Fibroblast of villous mesenchyme (primary cell): ENCODE measurements around the gene TMEM14A. TPM values are rescaled to one million over a fixed set of nuclear protein-coding genes. Genes with fewer than 3 reads are reported as not detected.

Experiments
- DNase-seq: peaks from one replicate; pipeline ENCODE4 v3.0.0-alpha.2; 2010; ENCODE audit warnings: low read depth
- H3K4me3 ChIP-seq: 2 replicates; pipeline ENCODE4 v1.5.1; 2011; ENCODE audit warnings: low read depth, mild to moderate bottlenecking, low read length
- total RNA-seq: library from RNA; depleted of rRNA; stranded (reverse); fragments of >200 nt; gene quantifications from 2 replicates; pipeline ENCODE4 v1.2.3, GENCODE V29; 2012
- TF ChIP-seq, protein P1 (sequence below): IDR thresholded peaks from 2 replicates; pipeline ENCODE4 v1.5.1; 2012; ENCODE audit warnings: low read depth, mild to moderate bottlenecking, low read length; ENCODE audit not compliant: insufficient read depth

Gene TMEM14A, protein sequence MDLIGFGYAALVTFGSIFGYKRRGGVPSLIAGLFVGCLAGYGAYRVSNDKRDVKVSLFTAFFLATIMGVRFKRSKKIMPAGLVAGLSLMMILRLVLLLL
- 18.7 and 31.1 TPM in 2 replicates for total RNA-seq

DNA sequence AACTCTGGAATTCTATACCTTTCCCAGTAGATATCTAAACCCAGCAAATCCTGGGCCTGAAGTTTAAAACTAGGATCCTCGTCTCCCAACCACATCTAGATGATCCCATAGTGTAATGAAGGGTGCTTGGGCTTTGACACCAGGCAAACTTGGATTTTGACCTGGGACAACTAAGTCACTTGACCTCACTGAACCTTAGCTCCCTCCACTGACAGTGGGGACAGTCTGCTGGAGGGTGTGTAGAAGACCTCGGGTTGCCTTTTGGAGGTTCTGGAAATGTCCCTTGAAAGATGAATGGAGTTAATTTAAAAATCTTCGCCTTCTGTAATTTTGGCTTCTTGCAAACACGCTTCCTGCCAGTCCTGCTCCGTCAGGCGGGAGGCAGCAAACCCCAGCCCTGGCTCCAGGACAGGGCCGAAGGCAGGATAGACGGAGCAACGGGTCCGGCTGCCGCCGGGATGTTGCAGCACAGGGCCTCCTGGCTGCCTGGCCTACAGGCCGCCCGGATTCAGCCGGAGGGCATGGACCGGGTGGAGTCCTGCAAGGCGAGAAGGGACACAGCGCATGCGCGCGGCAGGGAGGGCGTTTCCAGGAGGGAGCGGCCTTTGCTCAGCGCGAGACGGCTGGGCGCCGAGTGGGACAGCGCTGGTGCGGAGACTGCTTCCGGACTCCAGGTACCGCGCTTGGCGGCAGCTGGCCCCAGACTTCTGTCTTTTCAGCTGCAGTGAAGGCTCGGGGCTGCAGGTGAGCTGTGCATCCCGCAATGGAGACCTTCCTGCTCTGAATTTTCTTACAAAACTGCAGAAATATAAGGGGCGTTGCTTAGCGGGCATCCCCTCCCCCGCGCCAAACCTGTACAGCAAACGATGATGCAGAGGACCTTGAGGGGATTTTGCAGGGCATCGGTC, at the start of gene TMEM14A:
TSS of gene TMEM14A (plus strand) at position 612 of the 908 bp plus-strand sequence. CDS start 5,990 bp downstream, outside the sequence.
- peak within 1 kb of the TSS; percentile 79 for H3K4me3 ChIP-seq
- peak; percentile 93 for DNase-seq
- TF ChIP-seq, protein P1, sequence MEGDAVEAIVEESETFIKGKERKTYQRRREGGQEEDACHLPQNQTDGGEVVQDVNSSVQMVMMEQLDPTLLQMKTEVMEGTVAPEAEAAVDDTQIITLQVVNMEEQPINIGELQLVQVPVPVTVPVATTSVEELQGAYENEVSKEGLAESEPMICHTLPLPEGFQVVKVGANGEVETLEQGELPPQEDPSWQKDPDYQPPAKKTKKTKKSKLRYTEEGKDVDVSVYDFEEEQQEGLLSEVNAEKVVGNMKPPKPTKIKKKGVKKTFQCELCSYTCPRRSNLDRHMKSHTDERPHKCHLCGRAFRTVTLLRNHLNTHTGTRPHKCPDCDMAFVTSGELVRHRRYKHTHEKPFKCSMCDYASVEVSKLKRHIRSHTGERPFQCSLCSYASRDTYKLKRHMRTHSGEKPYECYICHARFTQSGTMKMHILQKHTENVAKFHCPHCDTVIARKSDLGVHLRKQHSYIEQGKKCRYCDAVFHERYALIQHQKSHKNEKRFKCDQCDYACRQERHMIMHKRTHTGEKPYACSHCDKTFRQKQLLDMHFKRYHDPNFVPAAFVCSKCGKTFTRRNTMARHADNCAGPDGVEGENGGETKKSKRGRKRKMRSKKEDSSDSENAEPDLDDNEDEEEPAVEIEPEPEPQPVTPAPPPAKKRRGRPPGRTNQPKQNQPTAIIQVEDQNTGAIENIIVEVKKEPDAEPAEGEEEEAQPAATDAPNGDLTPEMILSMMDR = peak; percentile 14

DNA sequence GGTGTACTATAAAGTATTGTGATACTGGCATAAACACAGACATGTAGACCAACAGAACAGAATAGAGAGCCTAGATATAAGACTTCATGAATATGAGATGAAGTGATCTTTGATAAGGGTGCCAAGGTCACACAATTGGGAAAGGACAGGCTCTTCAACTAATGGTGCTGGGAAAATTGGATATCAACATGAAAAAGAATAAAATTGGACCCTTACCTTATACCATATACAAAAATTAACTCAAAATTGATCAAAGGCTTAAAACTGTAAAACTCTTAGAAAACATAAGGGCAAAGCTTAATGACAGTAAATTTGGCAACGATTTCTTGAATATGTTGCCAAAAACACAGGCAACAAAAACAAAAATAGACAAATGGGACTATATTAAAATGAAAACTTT, 49.3 kb upstream of the TMEM14A start:
- DNase-seq = no peak
- TF ChIP-seq, protein P1 = no peak
- H3K4me3 ChIP-seq = no peak overlapping the region

DNA sequence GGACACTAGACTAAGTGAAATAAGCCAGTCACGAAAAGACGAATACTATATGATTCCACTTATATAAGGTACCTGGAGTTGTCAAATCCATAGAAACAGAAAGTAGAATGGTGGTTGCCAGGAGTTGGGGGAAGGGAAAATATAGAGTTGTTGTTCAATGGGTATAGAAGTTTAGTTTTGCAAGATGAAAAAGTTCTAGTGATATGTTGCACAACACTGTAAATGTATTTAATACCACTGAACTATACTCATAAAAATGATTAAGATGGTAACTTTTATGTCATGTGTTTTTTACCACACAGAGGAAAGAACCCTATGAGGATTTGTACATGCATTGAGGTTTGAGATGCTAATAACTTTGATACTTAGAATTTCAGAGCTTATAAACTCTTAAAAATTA, 48.1 kb upstream of the TMEM14A start:
- DNase-seq = no peak
- H3K4me3 ChIP-seq = no peak overlapping the region
- TF ChIP-seq, protein P1 = no peak

DNA sequence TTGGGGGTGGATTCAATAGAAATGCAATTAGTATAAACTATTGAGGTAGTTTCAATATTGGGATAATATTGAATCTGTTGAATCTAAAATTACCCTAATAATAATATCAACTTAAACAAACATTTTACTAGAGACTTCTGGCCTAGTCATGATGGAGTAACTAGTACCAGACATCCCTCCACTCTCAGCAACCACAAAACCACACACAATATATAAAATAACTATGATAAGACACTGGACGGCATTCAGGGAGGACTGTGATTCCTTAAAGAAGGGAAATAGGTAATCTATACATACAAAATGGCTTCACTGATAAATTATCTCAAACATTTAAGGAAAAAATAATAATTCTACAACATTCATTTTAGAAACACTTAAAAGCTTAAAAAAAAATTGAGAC, 38.9 kb upstream of the TMEM14A start:
- H3K4me3 ChIP-seq = no peak overlapping the region
- DNase-seq = peak; percentile 62
- TF ChIP-seq, protein P1 = no peak

DNA sequence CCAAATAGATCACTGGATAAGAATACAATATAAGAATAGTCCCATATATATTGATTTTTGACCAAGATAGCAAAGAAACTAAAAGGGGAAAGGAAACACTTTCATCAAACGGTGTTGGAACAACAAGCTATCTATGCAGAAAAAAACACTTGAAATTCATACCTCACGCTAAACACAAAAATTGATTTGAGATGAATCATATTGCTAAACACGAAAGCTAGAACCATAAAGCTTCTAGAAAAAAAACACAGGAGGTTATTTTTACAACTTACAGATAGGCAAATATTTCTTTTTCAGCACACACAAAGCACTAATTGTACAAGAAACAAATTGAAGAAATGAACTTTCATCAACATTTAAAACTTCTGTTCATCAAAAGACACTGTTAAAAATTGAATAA, 36.7 kb upstream of the TMEM14A start:
- no peak overlapping the region for H3K4me3 ChIP-seq
- TF ChIP-seq, protein P1 = no peak
- DNase-seq = no peak

DNA sequence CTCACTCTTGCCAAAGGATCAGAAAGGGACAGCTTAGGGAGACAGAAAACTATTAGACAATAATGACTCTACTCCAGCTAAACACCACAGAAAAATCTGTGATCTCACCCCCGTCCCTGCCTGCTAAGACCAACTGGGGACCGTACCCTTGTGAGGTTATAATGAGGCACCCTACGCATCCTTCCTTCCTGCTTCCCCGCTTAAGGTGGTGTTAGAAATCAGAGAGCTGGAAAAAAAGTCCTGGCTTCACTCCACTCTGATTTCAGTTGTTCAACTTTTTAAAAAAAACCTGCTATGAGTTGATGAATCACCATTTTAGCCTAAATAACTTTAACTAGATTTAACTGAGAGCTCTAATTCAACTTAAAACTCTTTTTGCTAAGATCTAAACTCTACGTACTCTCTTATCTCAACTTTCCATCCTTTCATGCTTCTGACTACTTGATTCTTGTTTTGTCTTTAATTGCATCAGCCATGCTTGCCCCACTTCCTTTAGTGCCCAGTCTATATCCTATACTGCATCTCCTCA, 35.8 kb upstream of the TMEM14A start:
- DNase-seq = no peak
- TF ChIP-seq, protein P1 = no peak
- H3K4me3 ChIP-seq = no peak overlapping the region
